Measurements from ENCODE around the gene FADS6.

FADS6 gene

GRCh38 chr17:74938194-74938950 is 44.9 kb upstream of the FADS6 start:
- no peak overlapping the region for H3K4me3 ChIP-seq (ENCODE audit: low read length)
- H3K9me3 ChIP-seq (ENCODE audit: insufficient read depth, low read length) = no peaks in the 10 kb centered on the region
- H3K27ac ChIP-seq (ENCODE audit: low read length) = no peak overlapping the region
- H3K4me2 ChIP-seq (ENCODE audit: low read length) = no peak overlapping the region
- no peaks in the 10 kb centered on the region for H4K20me1 ChIP-seq (ENCODE audit: insufficient read depth, low read length)
- no peaks in the 10 kb centered on the region for H3K4me1 ChIP-seq (ENCODE audit: low read length)
- no peaks in the 10 kb centered on the region for H3K79me2 ChIP-seq (ENCODE audit: low read length)
- TF ChIP-seq EZH2phosphoT487 (IDR thresholded peaks at IDR 0.05; ENCODE audit: low read depth) (no peak), CTCF (IDR thresholded peaks at IDR 0.05; ENCODE audit: low read depth, low read length) (no peak)
- no peaks in the 10 kb centered on the region for H3K27me3 ChIP-seq (ENCODE audit: low read depth, low read length)
- no peak overlapping the region for H3K9ac ChIP-seq (ENCODE audit: low read length)
- no peak overlapping the region for H2AFZ ChIP-seq (ENCODE audit: low read depth, low read length)
- H3K36me3 ChIP-seq (replicated peaks; ENCODE audit: low read depth, low read length) = no peaks in the 10 kb centered on the region

GRCh38 chr17:74937064-74938051 is 43.9 kb upstream of the FADS6 start:
- H3K4me2 ChIP-seq (ENCODE audit: low read length) = no peak overlapping the region
- no peak overlapping the region for H3K9ac ChIP-seq (ENCODE audit: low read length)
- TF ChIP-seq EZH2phosphoT487 (IDR thresholded peaks at IDR 0.05; ENCODE audit: low read depth) (no peak), CTCF (IDR thresholded peaks at IDR 0.05; ENCODE audit: low read depth, low read length) (no peak)
- H3K27me3 ChIP-seq (ENCODE audit: low read depth, low read length) = no peaks in the 10 kb centered on the region
- no peaks in the 10 kb centered on the region for H3K79me2 ChIP-seq (ENCODE audit: low read length)
- H3K27ac ChIP-seq (ENCODE audit: low read length) = no peak overlapping the region
- H2AFZ ChIP-seq (ENCODE audit: low read depth, low read length) = no peak overlapping the region
- H3K4me3 ChIP-seq (ENCODE audit: low read length) = no peak overlapping the region
- H4K20me1 ChIP-seq (ENCODE audit: insufficient read depth, low read length) = no peaks in the 10 kb centered on the region
- no peaks in the 10 kb centered on the region for H3K36me3 ChIP-seq (replicated peaks; ENCODE audit: low read depth, low read length)
- H3K4me1 ChIP-seq (ENCODE audit: low read length) = no peaks in the 10 kb centered on the region
- H3K9me3 ChIP-seq (ENCODE audit: insufficient read depth, low read length) = no peaks in the 10 kb centered on the region

GRCh38 chr17:74936470-74936799 is 43.0 kb upstream of the FADS6 start:
- Histone ChIP-seq H3K9ac (ENCODE audit: low read length) (no peak overlapping the region), H3K4me1 (ENCODE audit: low read length) (no peaks in the 10 kb centered on the region), H2AFZ (ENCODE audit: low read depth, low read length) (no peak overlapping the region), H3K36me3 (replicated peaks; ENCODE audit: low read depth, low read length) (no peaks in the 10 kb centered on the region), H3K4me2 (ENCODE audit: low read length) (no peak overlapping the region), H3K27me3 (ENCODE audit: low read depth, low read length) (no peaks in the 10 kb centered on the region), H3K27ac (ENCODE audit: low read length) (no peak overlapping the region), H3K9me3 (ENCODE audit: insufficient read depth, low read length) (no peaks in the 10 kb centered on the region), H3K4me3 (ENCODE audit: low read length) (no peak overlapping the region), H3K79me2 (ENCODE audit: low read length) (no peaks in the 10 kb centered on the region), H4K20me1 (ENCODE audit: insufficient read depth, low read length) (no peaks in the 10 kb centered on the region)
- TF ChIP-seq EZH2phosphoT487 (IDR thresholded peaks at IDR 0.05; ENCODE audit: low read depth) (no peak), CTCF (IDR thresholded peaks at IDR 0.05; ENCODE audit: low read depth, low read length) (no peak)
